Measurements from ENCODE around the gene NR2F2.

- TF ChIP-seq CTCF (IDR thresholded peaks at IDR 0.05) (no peak), EZH2 (IDR thresholded peaks at IDR 0.05) (peak; percentile 24), EZH2phosphoT487 (IDR thresholded peaks at IDR 0.05) (no peak)
Measured at GRCh38 chr15:96343113-96344059, 12.9 kb downstream of the NR2F2 start.
